GM12872 (cell line): ENCODE data around the gene NME4.

Source experiments
- TF ChIP-seq, protein P1 (sequence below): IDR thresholded peaks from 3 replicates; pipeline ENCODE4 v1.5.1; 2011; ENCODE audit warnings: low read depth, mild to moderate bottlenecking, low read length, moderate library complexity; ENCODE audit not compliant: insufficient read depth

The NME4 gene

GRCh38 chr16:375927-376816 is 20.8 kb upstream of the NME4 start:
- TF ChIP-seq, protein P1, sequence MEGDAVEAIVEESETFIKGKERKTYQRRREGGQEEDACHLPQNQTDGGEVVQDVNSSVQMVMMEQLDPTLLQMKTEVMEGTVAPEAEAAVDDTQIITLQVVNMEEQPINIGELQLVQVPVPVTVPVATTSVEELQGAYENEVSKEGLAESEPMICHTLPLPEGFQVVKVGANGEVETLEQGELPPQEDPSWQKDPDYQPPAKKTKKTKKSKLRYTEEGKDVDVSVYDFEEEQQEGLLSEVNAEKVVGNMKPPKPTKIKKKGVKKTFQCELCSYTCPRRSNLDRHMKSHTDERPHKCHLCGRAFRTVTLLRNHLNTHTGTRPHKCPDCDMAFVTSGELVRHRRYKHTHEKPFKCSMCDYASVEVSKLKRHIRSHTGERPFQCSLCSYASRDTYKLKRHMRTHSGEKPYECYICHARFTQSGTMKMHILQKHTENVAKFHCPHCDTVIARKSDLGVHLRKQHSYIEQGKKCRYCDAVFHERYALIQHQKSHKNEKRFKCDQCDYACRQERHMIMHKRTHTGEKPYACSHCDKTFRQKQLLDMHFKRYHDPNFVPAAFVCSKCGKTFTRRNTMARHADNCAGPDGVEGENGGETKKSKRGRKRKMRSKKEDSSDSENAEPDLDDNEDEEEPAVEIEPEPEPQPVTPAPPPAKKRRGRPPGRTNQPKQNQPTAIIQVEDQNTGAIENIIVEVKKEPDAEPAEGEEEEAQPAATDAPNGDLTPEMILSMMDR: no peak

DNA sequence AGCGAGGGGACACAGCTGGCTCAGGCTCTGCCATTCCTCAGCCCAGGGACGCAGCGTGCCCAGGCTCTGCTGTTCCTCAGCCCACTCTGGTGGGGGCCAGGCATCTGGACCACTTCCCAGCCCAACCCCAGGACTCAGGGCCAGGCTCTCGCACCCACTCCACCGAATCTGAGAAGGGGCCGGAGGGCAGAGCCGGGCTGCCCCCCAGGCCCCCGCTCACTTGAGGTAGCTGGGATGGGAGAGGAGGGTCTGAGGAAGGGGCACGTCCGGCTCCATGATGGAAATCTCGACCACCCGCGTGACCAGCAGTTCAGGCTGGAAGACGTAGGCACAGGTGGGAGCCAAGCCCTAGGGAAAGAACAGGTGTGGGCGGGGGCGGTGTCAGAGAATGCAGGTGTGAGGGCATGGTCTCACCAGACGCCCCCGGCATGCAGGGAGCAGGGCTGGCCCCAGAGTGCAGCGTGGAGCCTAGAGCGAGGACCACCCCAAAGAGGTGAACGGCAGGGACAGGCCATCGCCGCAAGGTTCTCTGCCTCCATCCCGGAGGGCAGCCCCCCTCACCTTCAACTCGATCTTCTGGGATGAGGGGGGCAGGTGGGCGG is 20.1 kb upstream of the NME4 start:
- TF ChIP-seq, protein P1: no peak

GRCh38 chr16:377419-377951 is 19.5 kb upstream of the NME4 start:
- TF ChIP-seq, protein P1: no peak

GRCh38 chr16:378821-379182 is 18.2 kb upstream of the NME4 start:
- TF ChIP-seq, protein P1: no peak

DNA sequence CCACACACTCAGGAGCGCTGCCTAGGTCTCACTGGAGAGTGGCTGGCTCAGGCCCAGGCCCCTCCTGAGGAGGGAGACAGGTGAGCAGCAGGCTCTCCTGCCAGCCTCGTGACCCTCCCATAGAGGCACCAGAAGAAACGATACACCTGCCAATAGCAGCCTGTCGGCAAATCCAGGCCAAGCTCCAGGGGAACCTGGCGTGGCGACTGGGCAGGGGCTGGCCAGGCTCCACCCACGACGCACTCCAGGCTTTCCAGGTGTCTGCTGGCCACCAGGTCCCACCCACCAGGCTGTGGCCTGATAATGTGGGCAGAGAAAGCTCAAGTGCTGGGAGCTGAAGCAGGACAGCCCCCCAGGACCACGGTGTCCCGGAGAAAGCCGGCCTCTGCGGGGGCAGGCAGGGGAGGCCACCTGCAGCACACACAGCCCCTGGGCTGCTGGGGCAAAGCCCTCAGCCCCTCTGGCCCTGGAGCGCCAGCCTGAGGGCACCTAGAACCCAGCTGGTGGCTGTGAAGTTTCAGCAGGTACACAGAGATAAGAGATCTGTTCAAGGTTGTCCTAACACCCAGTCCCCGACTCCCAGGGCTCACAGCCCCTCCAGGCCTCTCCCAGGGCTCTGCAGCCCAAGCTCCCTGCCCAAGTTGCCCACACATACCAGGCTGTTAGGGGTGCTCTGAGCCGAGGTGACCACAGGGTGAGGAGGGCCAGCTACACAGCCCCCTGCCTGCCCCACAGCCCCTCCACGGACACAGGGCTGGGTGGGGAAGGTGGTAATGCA is 17.6 kb upstream of the NME4 start:
- TF ChIP-seq, protein P1: no peak

- TF ChIP-seq, protein P1: no peak
Measured at GRCh38 chr16:379961-380761, 16.8 kb upstream of the NME4 start.

DNA sequence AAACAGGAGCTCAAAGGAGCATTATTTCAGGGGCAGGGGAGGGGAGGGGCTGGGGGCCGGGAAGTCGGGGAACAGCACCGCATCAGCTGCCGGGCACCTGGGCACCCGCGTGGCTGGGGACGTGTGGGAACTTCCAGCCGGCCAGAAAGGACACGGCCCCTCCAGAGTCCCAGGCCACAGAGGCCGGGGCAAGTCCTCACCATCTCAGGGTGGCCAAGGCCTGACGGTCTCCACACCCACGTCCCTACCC is 16.3 kb upstream of the NME4 start:
- TF ChIP-seq, protein P1: no peak
